Kidney glomerular epithelial cell (primary cell): ENCODE measurements around the gene ABHD12.
"Not testable (repeated sequence)": the region's sequence is repeated elsewhere in the genome, so short reads cannot be mapped to it uniquely, and the experiment has no call there.

Experiments
- DNase-seq: peaks from one replicate; lab custom pipeline; 2025; lab: John Stamatoyannopoulos, UW

Gene ABHD12

DNA sequence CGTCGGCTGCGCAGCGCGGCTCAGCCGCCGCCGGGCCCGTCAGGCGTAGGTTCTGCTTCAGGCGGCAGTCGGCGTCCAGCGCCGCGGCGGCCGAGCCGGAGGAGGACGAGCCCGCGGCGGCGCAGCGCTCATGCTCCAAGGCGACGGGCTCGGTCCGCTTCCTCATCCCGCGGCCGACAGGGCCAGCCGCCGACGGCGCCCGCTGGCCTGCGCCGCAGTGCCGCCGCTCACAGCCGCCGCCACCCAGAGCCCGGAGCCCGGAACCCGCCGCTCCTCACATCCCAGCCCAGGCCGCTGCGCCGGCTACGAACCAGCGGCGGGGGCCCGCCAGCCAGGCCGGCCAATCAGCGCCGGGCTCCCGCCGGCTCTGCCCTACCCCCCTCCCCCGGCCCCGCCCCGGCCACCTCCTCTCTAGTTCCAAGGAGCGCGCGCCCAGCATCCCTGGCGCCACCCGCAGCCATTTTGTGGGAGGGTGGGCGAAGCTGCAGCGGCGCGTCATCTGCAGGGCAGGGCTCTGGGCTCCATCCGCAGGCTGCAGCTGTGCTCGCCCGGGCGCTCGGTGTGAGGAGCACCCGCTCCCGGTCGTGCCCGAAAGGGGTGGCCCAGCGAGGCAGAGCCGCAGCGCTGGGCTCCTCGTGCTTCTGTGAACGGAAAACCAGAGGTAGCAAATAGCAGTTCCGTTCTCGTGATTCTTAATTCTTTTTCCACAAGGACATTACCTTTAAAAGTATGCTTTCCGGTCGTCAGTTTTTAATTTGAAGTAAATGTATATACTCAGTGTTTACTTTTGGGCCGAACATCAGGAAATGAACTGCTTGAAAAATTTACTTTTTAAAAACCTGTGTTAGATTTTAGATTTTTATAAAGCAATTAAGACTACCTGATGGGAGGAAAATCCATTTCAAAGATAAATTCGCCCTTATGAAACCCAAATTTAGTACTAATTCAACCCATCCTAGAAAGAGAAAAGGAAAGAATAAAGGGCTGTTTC lies at the start of gene ABHD12:
Gene ABHD12, minus strand, starts transcription at position 298 of the 991 bp plus-strand sequence. Its CDS starts 132 bp downstream, at position 166.
- peak; percentile 87 for DNase-seq

DNA sequence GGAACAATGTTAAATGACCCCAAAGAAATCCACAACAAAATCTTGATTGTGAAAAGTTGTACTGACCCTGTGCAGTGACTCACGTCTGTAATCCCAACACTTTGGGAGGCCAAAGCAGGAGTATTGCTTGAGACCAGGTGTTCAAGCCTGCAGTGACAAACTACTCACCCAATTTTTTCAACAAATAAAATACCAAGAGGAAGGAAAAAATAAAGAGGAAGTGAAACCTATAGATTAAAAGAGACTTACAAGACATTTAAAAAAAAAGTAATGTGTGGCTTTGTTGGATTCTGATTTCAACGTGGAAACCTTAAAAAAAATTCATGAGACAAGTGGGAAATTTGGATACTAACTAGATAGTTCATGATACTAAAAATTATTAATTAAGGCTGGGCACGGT lies 48.7 kb upstream of the ABHD12 start:
- DNase-seq: no peak

- DNase-seq: peak; percentile 54
These were observed 46.5 kb upstream of the ABHD12 start for GRCh38 chr20:25437153-25437581.

DNA sequence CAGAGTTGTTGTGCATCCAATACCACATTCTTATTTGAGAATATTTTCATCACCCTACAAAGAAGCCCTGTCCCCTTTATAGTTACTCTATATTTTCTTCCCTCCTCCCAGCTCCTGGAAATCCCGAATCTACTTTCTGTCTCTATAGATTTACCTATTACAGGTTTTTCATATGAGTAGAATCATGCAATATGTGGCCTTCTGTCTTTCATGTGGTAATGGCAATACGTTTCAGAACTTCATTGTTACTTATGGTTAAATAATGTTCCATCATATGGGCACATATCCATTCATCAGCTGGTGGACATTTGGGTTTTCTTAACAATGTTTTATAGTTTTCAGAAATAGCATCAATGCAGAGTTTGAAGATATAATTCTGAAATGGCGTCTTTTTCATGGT lies 33.9 kb upstream of the ABHD12 start:
- DNase-seq: no peak

DNA sequence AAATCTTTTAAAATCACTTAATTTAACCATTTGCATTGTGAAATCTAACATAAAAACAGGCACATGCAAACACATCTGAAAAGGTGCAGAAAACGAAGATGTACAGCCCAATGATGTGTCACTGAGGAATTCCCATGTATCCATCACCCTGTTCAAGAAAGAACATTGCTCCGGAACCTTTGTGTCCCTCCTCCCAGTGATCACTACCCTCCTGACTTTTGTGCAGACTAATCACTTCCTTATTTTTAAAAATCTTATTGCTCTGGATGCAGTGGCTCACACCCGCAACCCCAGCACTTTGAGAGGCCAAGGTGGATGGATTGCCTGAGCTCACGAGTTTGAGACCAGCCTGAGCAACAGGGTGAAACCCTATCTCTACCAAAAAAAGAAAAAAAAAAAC lies 31.4 kb upstream of the ABHD12 start:
- DNase-seq: no peak

GRCh38 chr20:25421102-25421501 lies 30.5 kb upstream of the ABHD12 start:
- no peak for DNase-seq

GRCh38 chr20:25418776-25419175 lies 28.1 kb upstream of the ABHD12 start:
- DNase-seq: peak; percentile 6

DNA sequence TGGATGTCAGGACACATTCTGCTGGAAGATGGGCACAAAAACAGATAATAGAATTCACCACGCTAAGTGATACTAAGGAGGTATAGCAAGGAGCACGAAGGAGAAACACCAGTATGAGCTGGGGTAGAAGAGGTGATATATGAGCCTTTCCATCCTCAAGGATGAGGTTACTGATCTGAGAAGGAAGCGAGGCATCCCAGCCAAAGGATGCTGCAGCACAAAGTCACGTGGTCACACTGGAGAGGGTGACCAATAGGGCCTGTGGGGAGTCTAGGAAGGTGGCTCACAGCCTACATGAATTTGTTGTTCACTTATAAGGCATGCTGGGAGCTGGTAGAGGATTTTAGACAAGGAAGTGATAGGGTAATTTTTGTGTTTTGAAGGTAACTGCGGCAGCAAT lies 18.3 kb upstream of the ABHD12 start:
- no peak for DNase-seq

DNA sequence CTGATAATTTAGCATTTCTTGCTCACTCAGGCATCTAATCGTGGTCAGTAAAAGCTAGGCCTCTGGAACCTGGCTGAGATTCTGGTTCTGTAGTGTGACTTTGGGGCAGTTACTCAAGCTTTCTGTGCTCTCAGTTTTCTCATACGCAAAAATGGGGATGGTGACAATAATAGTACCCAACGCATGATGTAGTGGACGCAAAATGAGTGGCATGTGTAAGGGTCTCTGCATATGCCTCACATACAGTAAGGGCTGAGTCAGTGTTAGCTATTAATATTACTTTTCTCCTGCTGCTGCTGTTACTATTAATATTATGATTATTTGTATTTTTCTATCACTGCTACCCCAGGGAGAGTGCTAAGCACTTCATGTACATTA lies 17.5 kb upstream of the ABHD12 start:
- no peak for DNase-seq

DNA sequence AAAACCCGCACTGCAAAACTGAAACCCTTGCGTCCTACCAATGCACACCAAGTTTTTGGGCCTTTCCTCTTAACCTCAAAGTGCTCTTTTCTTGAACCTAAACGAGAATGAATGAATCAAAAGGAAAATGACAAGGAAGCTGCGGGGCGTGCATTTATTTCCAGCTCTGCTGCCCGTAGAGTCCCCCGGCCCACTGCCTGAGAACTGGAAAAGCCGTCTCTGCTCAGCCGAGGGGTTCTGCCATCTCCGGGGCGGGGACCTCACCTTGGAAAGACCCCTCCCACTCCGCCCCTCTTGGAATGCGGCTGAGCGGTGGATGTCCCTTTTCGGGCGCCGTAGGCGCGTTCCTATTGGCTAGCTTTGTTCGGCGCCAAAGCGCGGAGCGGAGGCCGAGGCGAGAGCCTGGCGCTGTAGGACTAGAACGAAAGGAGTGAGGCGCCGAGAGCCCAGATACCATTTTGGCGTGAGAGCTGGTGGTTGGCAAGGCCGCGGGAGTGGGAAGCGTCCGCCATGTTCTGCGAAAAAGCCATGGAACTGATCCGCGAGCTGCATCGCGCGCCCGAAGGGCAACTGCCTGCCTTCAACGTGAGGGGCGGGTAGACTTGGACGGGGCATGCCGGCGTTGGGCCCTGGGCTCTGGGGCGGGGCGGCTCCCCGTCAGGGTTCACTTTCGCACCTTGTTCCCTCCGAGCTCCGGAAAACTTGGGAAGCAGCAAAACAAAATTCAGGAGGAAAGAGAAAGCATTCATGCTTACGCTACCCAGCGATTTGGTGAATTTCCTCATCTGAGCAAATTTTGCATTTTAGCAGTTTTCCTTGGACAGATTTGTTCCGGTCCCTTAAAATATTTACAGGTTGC lies 16.9 kb upstream of the ABHD12 start, which contains the start of gene GINS1:
Gene GINS1, plus strand, starts transcription at position 363 of the 859 bp plus-strand sequence. Its CDS starts 148 bp downstream, at position 511.
- peak; percentile 72 for DNase-seq

- DNase-seq: no peak
These were observed 11.9 kb upstream of the ABHD12 start for GRCh38 chr20:25402583-25402982.

DNA sequence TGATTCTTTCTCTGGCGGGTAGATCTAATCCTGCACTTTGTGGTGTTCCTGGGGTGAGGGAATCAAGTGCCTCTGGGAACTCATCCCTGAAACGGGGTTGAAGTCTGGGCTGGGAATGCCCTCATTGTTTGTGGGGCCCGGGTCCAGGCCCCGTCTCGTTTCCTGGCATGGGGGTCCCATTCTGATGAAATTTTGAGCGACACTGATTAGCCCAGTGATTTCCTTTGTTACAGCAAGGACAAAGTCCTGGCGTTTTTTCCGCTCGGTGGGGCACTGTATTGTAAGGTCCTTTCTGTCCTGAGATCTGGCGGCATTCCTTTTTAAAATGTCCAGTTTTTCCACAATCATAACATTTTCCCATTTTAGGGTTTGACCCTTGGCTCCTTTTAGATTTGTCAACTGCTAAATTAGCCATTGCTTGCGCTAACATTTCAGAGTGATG lies 9.7 kb upstream of the ABHD12 start:
- DNase-seq: not testable (repeated sequence)

DNA sequence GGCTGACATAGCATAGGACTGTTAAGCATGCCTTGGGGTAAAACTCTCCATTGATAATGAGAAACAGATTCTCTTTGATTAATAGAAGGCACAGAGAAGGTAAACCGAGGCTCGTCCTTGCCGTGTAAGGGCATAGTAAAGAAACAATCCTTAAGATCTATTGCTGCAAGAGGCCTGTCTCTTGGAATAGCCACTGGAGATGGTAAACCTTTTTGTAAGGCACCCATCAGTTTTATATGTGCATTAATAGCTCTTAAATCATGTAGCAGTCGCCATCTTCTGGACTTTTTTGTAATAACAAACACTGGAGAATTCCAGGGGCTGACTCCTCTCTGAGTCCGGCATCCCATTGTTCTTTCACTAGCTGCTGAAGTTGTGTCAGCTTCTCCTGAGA lies 8.4 kb upstream of the ABHD12 start:
- DNase-seq: peak; percentile 87

DNA sequence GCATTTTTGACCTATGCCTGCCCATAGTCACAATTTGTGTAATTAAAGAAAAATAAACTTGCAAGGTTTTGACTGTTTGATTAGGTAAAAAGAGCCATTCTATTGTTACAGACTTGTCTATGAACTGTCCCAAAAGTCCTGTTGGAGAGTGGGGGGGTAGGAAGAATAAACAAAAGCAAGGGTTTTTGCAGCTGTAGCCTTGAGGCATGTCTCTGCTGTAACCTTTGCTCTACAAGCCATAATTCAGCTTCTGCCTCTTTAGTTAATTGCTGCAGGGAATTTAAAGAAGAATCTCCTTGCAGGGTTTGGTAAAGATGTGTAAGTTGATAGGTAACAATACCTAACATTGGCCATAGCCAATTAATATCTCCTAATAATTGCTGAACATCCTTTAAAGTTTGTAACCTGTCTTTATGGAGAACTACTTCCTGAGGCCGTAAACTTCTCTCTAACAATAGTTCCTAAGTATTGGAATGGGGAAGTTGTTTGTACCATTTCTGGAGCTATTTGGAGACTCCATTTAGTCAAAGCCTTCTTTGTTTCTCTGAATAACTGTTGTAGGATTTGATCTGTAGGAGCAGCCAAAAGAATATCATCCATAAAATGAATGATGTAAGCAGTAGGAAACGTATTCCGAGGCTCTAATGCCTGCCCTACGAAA lies 7.9 kb upstream of the ABHD12 start:
- DNase-seq: no peak

- DNase-seq: peak; percentile 24
These were observed 7.2 kb upstream of the ABHD12 start for GRCh38 chr20:25397821-25398220.

DNA sequence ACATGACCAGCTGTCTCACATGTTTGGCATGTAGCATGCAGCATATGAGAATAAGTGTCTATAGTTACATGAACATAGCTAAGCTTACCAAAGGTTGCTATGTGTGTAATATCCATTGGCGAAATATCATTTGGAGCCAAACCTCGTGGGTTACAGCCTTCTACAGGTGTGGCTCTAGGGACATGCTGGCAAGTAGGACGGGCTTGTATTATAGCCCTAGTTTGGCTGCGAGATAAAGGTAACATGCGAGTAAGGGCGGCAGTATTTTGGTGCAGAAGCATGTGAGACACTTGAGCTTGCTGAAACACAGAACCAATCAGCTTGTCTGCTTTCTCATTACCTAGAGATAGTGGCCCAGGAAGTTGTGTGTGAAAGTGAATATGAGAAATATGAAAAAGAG lies 6.5 kb upstream of the ABHD12 start:
- no peak for DNase-seq

DNA sequence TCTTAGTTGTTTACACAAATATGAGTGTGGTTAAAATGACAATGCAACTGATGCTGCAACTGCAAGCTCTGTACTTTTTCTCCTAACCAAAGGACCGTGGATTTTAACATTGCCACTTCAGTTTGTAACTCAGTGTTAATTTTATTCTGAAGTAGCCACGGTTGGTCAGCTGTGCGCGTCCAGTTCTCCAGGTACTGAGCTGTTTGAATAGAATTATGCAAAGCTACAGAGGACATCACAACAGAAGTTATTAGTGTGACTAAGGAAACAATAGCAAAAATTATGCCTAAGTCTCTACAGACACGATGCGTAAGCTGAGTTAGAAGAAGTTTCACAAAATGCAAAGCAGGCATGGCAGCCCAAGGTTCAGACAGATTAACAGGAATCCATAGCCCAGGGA lies 4.4 kb upstream of the ABHD12 start:
- no peak for DNase-seq

- no peak for DNase-seq
These were observed 3.6 kb upstream of the ABHD12 start for GRCh38 chr20:25394276-25394675.

- DNase-seq: no peak
These were observed 637 bp downstream of the ABHD12 start for GRCh38 chr20:25389858-25390537.

- DNase-seq: peak; percentile 16
These were observed 1.2 kb downstream of the ABHD12 start for GRCh38 chr20:25389401-25389857.

GRCh38 chr20:25382704-25383370 lies 7.8 kb downstream of the ABHD12 start:
- DNase-seq: no peak
